Measurements from ENCODE around the gene POLR2E. TPM values are rescaled to one million over a fixed set of nuclear protein-coding genes. Genes with fewer than 3 reads are reported as not detected.
A peak's percentile ranks its signal among the peaks of the same experiment; 100 is the strongest.

POLR2E gene
- total and polyA plus RNA-seq, 2 of the 8 experiments (the other 6 are each of a cell fraction or from before 2014, with no cell fraction given), result 281 to 381 TPM

DNA sequence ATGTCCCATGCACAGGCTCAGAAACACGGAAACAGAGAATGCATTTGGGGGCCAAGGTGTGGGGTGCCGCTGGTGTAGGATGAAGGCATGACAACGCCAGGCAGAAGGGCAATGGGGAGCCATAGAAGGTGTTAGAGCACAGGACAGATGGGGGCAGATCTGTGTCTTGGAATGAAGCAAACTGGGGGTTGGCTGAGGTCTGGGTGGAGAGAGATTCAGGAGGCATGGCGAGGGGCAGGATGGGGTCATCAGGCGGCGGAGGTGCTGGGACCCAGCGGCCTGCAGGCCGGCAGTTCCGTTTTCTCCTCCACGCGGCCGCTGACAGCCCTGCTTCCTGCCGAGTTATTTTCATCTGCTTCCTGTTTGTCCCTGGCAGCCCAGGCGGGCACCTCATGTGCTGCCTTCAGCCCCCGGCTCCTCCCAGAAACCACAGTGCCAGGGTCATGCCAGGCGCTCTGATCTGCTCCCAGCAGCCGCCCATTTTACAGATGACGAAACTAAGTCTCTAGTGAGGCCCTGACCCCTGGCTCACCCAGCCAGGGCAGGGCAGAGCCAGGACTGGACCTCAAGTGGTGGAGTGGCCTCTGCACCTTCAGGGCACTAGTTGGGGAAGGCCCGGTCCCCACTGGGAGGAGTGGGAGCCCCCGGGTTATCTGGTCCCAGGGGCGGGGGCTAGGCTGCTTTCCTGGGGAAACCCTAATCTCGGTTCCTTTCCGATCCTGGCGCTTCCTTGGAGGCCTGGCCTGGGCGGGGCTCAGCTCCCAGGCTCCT, 26.0 kb downstream of the POLR2E start:
- Histone ChIP-seq H4K91ac (replicated peaks; ENCODE audit: insufficient read length, low read length) (no peak overlapping the region), H3K9ac (replicated peaks in 1 of 4; ENCODE audit: extremely low read depth in 1 of 4, low read depth in 3 of 4, low read length in 3 of 4) (no peak overlapping the region), H2BK15ac (ENCODE audit: low read length) (no peak overlapping the region), H4K20me1 (replicated peaks in 1 of 2; ENCODE audit: control insufficient read depth in 1 of 2, insufficient read depth in 2 of 2, low read length in 2 of 2) (peaks cover 1 to 13% of the 10 kb centered on the region in 2 experiments), H3K4me1 (replicated peaks in 1 of 4; ENCODE audit: control insufficient read depth in 3 of 4, insufficient read depth in 4 of 4, low read length in 3 of 4) (peaks cover 0 to 29% (median 17%) of the 10 kb centered on the region in 4 experiments; a peak in 6 of 7 replicates), H4K5ac (ENCODE audit: insufficient read length, low read depth, low read length) (no peak overlapping the region), H3K27me3 (replicated peaks in 1 of 4; ENCODE audit: control insufficient read depth in 3 of 4, extremely low read depth in 1 of 4, insufficient read depth in 3 of 4, low read length in 3 of 4) (peaks cover 0 to 30% (median 18%) of the 10 kb centered on the region in 4 experiments; a peak in 5 of 7 replicates), H3K4me3 (ENCODE audit: extremely low read depth in 1 of 4, insufficient read depth in 2 of 4, low read depth in 3 of 4, low read length in 4 of 4) (no peak overlapping the region), H3K18ac (ENCODE audit: extremely low read depth, low read length) (no peak overlapping the region), H2BK12ac (ENCODE audit: low read depth, low read length) (no peak overlapping the region), H4K8ac (ENCODE audit: extremely low read depth, insufficient read depth, low read length) (no peak overlapping the region), H3K4me2 (ENCODE audit: insufficient read depth in 1 of 2, low read depth in 2 of 2, low read length in 2 of 2) (no peak overlapping the region), H3K23ac (ENCODE audit: insufficient read length) (no peak overlapping the region), H2BK120ac (replicated peaks; ENCODE audit: low read depth, low read length) (no peak overlapping the region), H3K36me3 (ENCODE audit: control insufficient read depth in 2 of 4, insufficient read depth in 4 of 4, low read length in 3 of 4) (peaks cover 0 to 6% (median 0%) of the 10 kb centered on the region in 4 experiments; a peak in 1 of 8 replicates), H2BK5ac (ENCODE audit: low read depth, low read length) (no peak overlapping the region), H2AK5ac (ENCODE audit: low read depth, low read length) (peak overlapping the region; percentile 65; the same call in 1 of the 2 replicates), H3K56ac (replicated peaks; ENCODE audit: insufficient read length, low read depth, low read length) (no peak overlapping the region), H3K9me3 (ENCODE audit: insufficient read depth in 2 of 2, low read depth in 1 of 2, low read length in 1 of 2) (no peaks in the 10 kb centered on the region; a peak in 1 of 4 replicates), H2AFZ (ENCODE audit: low read length) (no peak overlapping the region), H3K79me2 (ENCODE audit: control insufficient read depth in 1 of 2, insufficient read depth in 2 of 2, low read length in 2 of 2) (no peaks in the 10 kb centered on the region), H2BK20ac (ENCODE audit: low read length) (no peak overlapping the region), H3K14ac (ENCODE audit: insufficient read length) (no peak overlapping the region), H3K79me1 (ENCODE audit: low read depth, low read length) (peaks cover 5% of the 10 kb centered on the region), H3K23me2 (ENCODE audit: low read depth, low read length) (peaks cover 14% of the 10 kb centered on the region; the same call in 1 of the 2 replicates), H3K4ac (replicated peaks; ENCODE audit: insufficient read length, low read depth, low read length) (no peak overlapping the region), H3K27ac (ENCODE audit: low read depth, low read length) (no peak overlapping the region)
- TF ChIP-seq GABPA (IDR thresholded peaks at IDR 0.05; ENCODE audit: borderline replicate concordance, insufficient read depth, low read length), result no peak
- no peak for TF ChIP-seq SIRT6 (IDR thresholded peaks at IDR 0.05; ENCODE audit: low read length)
- TF ChIP-seq, protein P1, sequence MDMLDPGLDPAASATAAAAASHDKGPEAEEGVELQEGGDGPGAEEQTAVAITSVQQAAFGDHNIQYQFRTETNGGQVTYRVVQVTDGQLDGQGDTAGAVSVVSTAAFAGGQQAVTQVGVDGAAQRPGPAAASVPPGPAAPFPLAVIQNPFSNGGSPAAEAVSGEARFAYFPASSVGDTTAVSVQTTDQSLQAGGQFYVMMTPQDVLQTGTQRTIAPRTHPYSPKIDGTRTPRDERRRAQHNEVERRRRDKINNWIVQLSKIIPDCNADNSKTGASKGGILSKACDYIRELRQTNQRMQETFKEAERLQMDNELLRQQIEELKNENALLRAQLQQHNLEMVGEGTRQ (IDR thresholded peaks at IDR 0.05; ENCODE audit: low read length), result no peak
- no peak for TF ChIP-seq TCF12 (IDR thresholded peaks at IDR 0.05; ENCODE audit: low read depth, low read length)
- no peak for TF ChIP-seq RBBP5 (IDR thresholded peaks at IDR 0.05; ENCODE audit: borderline replicate concordance, low read depth, low read length)
- no peak for TF ChIP-seq RAD21 (IDR thresholded peaks at IDR 0.05 in 1 of 2, conservative IDR thresholded peaks at IDR 0.05 in 1 of 2; ENCODE audit: low read depth in 2 of 2, low read length in 2 of 2)
- no peak for TF ChIP-seq SP2 (IDR thresholded peaks at IDR 0.05; ENCODE audit: low read length)
- ChIA-PET CTCF (ENCODE audit: partially characterized antibody) (interaction anchor here (0.7 to 1.9 kb wide), 2 partner anchors 16 to 119 kb away, joined by 3 to 7 read pairs; no protein-coding TSS in a partner anchor), POLR2A (ENCODE audit: partially characterized antibody) (interaction anchor here (1.1 to 7.1 kb wide), 4 partner anchors 11 to 200 kb away, joined by 3 to 72 read pairs (median 50); partner anchors contain the start of gene CIRBP)
- 86% methylated on average over 24 of the region's 25 CpGs; no CpG with 5 or more reads in 1 of the 2 experiments for WGBS, 2 experiments (ENCODE audit: extremely low coverage in 1 of 2, insufficient coverage in 1 of 2, insufficient read length in 1 of 2, insufficient replicate concordance in 2 of 2, low coverage in 1 of 2, low lambda C conversion rate in 2 of 2, missing lambda C conversion rate in 1 of 2)
- FAIRE-seq (no peak), DNase-seq (ENCODE audit: low read depth in 1 of 2, low spot score in 2 of 2) (no peak)
